MCF 10A (cell line): Measurements from ENCODE around the gene RPL10A. TPM values are rescaled to one million over a fixed set of nuclear protein-coding genes. Genes with fewer than 3 reads are reported as not detected.

ENCODE experiments used
- BruUV-seq: library from RNA; stranded (reverse); fragments of 400-500 nt; replicated peaks from 2 replicates; lab custom pipeline; 2021; lab: Mats Ljungman, UMichigan
- CTCF ChIA-PET: fragments of 300-600 bp; sonication (Branson Sonifier 250); formaldehyde crosslinking; extraction: SDS; loops from one replicate; lab custom pipeline; 2021; ENCODE audit warnings: antibody characterized with exemption, inconsistent platforms; lab: Yijun Ruan, JAX
- POLR2A ChIA-PET: fragments of 300-600, 350-650 bp; sonication (Branson Sonifier 250); formaldehyde crosslinking; extraction: SDS; loops from one replicate; lab custom pipeline; 2020; ENCODE audit warnings: antibody characterized with exemption, inconsistent platforms; lab: Yijun Ruan, JAX
- DNase-seq: peaks from one replicate; pipeline ENCODE4 v3.0.0-alpha.2; 2018; ENCODE audit not compliant: unreplicated experiment
- H3K27ac Mint-ChIP-seq: one replicate; pipeline ENCODE4 v1.8.0; 2022; ENCODE audit warnings: mild to moderate bottlenecking, low read depth, mixed read lengths; ENCODE audit not compliant: unreplicated experiment
- H3K27me3 Mint-ChIP-seq: one replicate; pipeline ENCODE4 v1.8.0; 2022; ENCODE audit warnings: mixed read lengths; ENCODE audit not compliant: insufficient read depth, unreplicated experiment
- H3K36me3 Mint-ChIP-seq: one replicate; pipeline ENCODE4 v1.8.0; 2022; ENCODE audit warnings: mild to moderate bottlenecking, moderate library complexity, mixed read lengths; ENCODE audit not compliant: insufficient read depth, unreplicated experiment
- H3K4me1 Mint-ChIP-seq: one replicate; pipeline ENCODE4 v1.8.0; 2022; ENCODE audit warnings: mixed read lengths; ENCODE audit not compliant: insufficient read depth, unreplicated experiment
- H3K4me3 Mint-ChIP-seq: one replicate; pipeline ENCODE4 v1.8.0; 2022; ENCODE audit warnings: mild to moderate bottlenecking, moderate library complexity, mixed read lengths; ENCODE audit not compliant: unreplicated experiment
- H3K9me3 Mint-ChIP-seq: one replicate; pipeline ENCODE4 v1.8.0; 2022; ENCODE audit warnings: mixed read lengths; ENCODE audit not compliant: unreplicated experiment
- CTCF ChIP-seq: fragments of 200-600 bp; IDR thresholded peaks from one replicate; pipeline ENCODE4 v1.8.0; 2022; ENCODE audit warnings: antibody characterized with exemption, mild to moderate bottlenecking; ENCODE audit not compliant: unreplicated experiment
- intact Hi-C: fragments of 100-400 bp; cut with micrococcal nuclease; formaldehyde crosslinking; loops from 2 replicates; pipeline ENCODE4 v1.14.1; 2022
- total RNA-seq: library from RNA; stranded (reverse); gene quantifications from 2 replicates; pipeline ENCODE4 v1.2.3, GENCODE V29; 2022

The RPL10A gene
- total RNA-seq, 1 experiment from 2014 or later = 2,403 TPM

GRCh38 chr6:35441205-35441604, 27.0 kb upstream of the RPL10A start:
- CTCF ChIA-PET = interaction anchor here (0.6 to 1.1 kb wide), 2 partner anchors 14 to 98 kb away, joined by 3 to 4 read pairs; no protein-coding TSS in a partner anchor

GRCh38 chr6:35441642-35442041, 26.6 kb upstream of the RPL10A start:
- no peaks in the 10 kb centered on the region for H3K9me3 Mint-ChIP-seq
- no peaks in the 10 kb centered on the region for H3K4me1 Mint-ChIP-seq
- no peak overlapping the region for H3K4me3 Mint-ChIP-seq
- intact Hi-C loops = no loop called here
- POLR2A ChIA-PET = no interaction called here
- H3K27me3 Mint-ChIP-seq = no peaks in the 10 kb centered on the region
- BruUV-seq = no TSS peak
- H3K36me3 Mint-ChIP-seq = no peaks in the 10 kb centered on the region
- CTCF ChIA-PET = interaction anchor here (0.6 to 1.1 kb wide), 2 partner anchors 14 to 99 kb away, joined by 3 to 4 read pairs; no protein-coding TSS in a partner anchor
- no peak for TF ChIP-seq CTCF
- DNase-seq = no peak
- H3K27ac Mint-ChIP-seq = no peak overlapping the region

More at GRCh38 chr6:35441205-35441604, 27.0 kb upstream of the RPL10A start:
- Mint-ChIP-seq H3K36me3 (no peaks in the 10 kb centered on the region), H3K4me1 (no peaks in the 10 kb centered on the region), H3K27ac (no peak overlapping the region), H3K9me3 (no peaks in the 10 kb centered on the region), H3K27me3 (no peaks in the 10 kb centered on the region), H3K4me3 (no peak overlapping the region)
- POLR2A ChIA-PET = no interaction called here
- intact Hi-C loops = no loop called here
- no peak for DNase-seq
- no TSS peak for BruUV-seq
- no peak for TF ChIP-seq CTCF

GRCh38 chr6:35442693-35443092, 25.5 kb upstream of the RPL10A start:
- no peak for TF ChIP-seq CTCF
- intact Hi-C loops = no loop called here
- POLR2A ChIA-PET = interaction anchor here (1.2 kb wide), 1 partner anchor 12 kb away, joined by 3 read pairs; no protein-coding TSS in a partner anchor
- no peak for DNase-seq
- H3K27ac Mint-ChIP-seq = no peak overlapping the region
- CTCF ChIA-PET = interaction anchor here (1.4 kb wide), 1 partner anchor 146 kb away, joined by 3 read pairs; no protein-coding TSS in a partner anchor
- no peak overlapping the region for H3K4me3 Mint-ChIP-seq
- no peaks in the 10 kb centered on the region for H3K27me3 Mint-ChIP-seq
- H3K4me1 Mint-ChIP-seq = no peaks in the 10 kb centered on the region
- H3K9me3 Mint-ChIP-seq = no peaks in the 10 kb centered on the region
- BruUV-seq = no TSS peak
- no peaks in the 10 kb centered on the region for H3K36me3 Mint-ChIP-seq

GRCh38 chr6:35443341-35444030, 24.7 kb upstream of the RPL10A start:
- no peak for TF ChIP-seq CTCF
- BruUV-seq = no TSS peak
- ChIA-PET POLR2A (interaction anchor here (1.2 to 1.5 kb wide), 2 partner anchors 11 to 102 kb away, joined by 3 read pairs; no protein-coding TSS in a partner anchor), CTCF (interaction anchor here (1.4 to 2.4 kb wide), 2 partner anchors 101 to 147 kb away, joined by 3 to 12 read pairs; partner anchors contain the start of gene PPARD)
- H3K4me3 Mint-ChIP-seq = no peak overlapping the region
- H3K36me3 Mint-ChIP-seq = no peaks in the 10 kb centered on the region
- peak; percentile 33 for DNase-seq
- no peaks in the 10 kb centered on the region for H3K4me1 Mint-ChIP-seq
- intact Hi-C loops = no loop called here
- H3K9me3 Mint-ChIP-seq = no peaks in the 10 kb centered on the region
- H3K27me3 Mint-ChIP-seq = no peaks in the 10 kb centered on the region
- H3K27ac Mint-ChIP-seq = no peak overlapping the region
